ENCODE results near the gene CTSF.
A peak's percentile ranks its signal among the peaks of the same experiment; 100 is the strongest.
"Not testable (repeated sequence)": the region's sequence is repeated elsewhere in the genome, so short reads cannot be mapped to it uniquely, and the experiment has no call there.

The CTSF gene

GRCh38 chr11:66559142-66559865, 9.1 kb downstream of the CTSF start:
- no peak for DNase-seq (ENCODE audit: low read depth)

GRCh38 chr11:66557733-66558326, 10.6 kb downstream of the CTSF start:
- no peak for DNase-seq (ENCODE audit: low read depth)

GRCh38 chr11:66556086-66556485, 12.3 kb downstream of the CTSF start:
- no peak for DNase-seq (ENCODE audit: low read depth)

GRCh38 chr11:66555416-66555815, 13.0 kb downstream of the CTSF start:
- DNase-seq (ENCODE audit: low read depth) = no peak

- DNase-seq (ENCODE audit: low read depth) = no peak
Measured at GRCh38 chr11:66554602-66555001, 13.8 kb downstream of the CTSF start.

GRCh38 chr11:66550887-66551286, 17.5 kb downstream of the CTSF start:
- DNase-seq (ENCODE audit: low read depth) = no peak

- DNase-seq (ENCODE audit: low read depth) = no peak
Measured at GRCh38 chr11:66549696-66550095, 18.7 kb downstream of the CTSF start.

GRCh38 chr11:66548774-66549630, 19.4 kb downstream of the CTSF start:
- no peak for DNase-seq (ENCODE audit: low read depth)

GRCh38 chr11:66548041-66548440, 20.4 kb downstream of the CTSF start:
- no peak for DNase-seq (ENCODE audit: low read depth)

GRCh38 chr11:66547662-66548009, 20.8 kb downstream of the CTSF start:
- DNase-seq (ENCODE audit: low read depth) = no peak

- no peak for DNase-seq (ENCODE audit: low read depth)
Measured at GRCh38 chr11:66546966-66547661, 21.3 kb downstream of the CTSF start.

GRCh38 chr11:66546368-66546965, 21.9 kb downstream of the CTSF start, which contains the start of gene ACTN3:
Gene ACTN3, plus strand, starts transcription at chr11:66546903. Its CDS starts 35 bp downstream, at chr11:66546938.
- no peak for DNase-seq (ENCODE audit: low read depth)

- DNase-seq (ENCODE audit: low read depth) = peak; percentile 94
Measured at GRCh38 chr11:66545701-66546367, 22.6 kb downstream of the CTSF start, which contains the start of gene ZDHHC24. Gene ZDHHC24, minus strand, starts transcription at chr11:66546048. Its CDS starts 45 bp downstream, at chr11:66546003.

- DNase-seq (ENCODE audit: low read depth) = not testable (repeated sequence)
Measured at GRCh38 chr11:66544952-66545351, 23.5 kb downstream of the CTSF start.

GRCh38 chr11:66543263-66544107, 24.9 kb downstream of the CTSF start:
- no peak for DNase-seq (ENCODE audit: low read depth)

- DNase-seq (ENCODE audit: low read depth) = no peak
Measured at GRCh38 chr11:66542362-66542761, 26.0 kb downstream of the CTSF start.

GRCh38 chr11:66541892-66542291, 26.5 kb downstream of the CTSF start:
- no peak for DNase-seq (ENCODE audit: low read depth)

- not testable (repeated sequence) for DNase-seq (ENCODE audit: low read depth)
Measured at GRCh38 chr11:66540598-66540997, 27.8 kb downstream of the CTSF start.

GRCh38 chr11:66539870-66540213, 28.6 kb downstream of the CTSF start:
- DNase-seq (ENCODE audit: low read depth) = no peak

GRCh38 chr11:66539170-66539869, 29.1 kb downstream of the CTSF start:
- no peak for DNase-seq (ENCODE audit: low read depth)
